ENCODE results near the gene BEST2.

GRCh38 chr19:12794971-12795381 lies 43.4 kb downstream of the BEST2 start:
- TF ChIP-seq CTCF (IDR thresholded peaks at IDR 0.05 in 8 of 11, conservative IDR thresholded peaks at IDR 0.05 in 3 of 11) (no peak), POLR2AphosphoS5 (IDR thresholded peaks at IDR 0.05) (peak in 1 of 3 donors; percentile 34), POLR2A (IDR thresholded peaks at IDR 0.05) (no peak)
